Measurements from ENCODE around the gene PABPC1L2B.
"Not testable (repeated sequence)": the region's sequence is repeated elsewhere in the genome, so short reads cannot be mapped to it uniquely, and the experiment has no call there.

The PABPC1L2B gene

DNA sequence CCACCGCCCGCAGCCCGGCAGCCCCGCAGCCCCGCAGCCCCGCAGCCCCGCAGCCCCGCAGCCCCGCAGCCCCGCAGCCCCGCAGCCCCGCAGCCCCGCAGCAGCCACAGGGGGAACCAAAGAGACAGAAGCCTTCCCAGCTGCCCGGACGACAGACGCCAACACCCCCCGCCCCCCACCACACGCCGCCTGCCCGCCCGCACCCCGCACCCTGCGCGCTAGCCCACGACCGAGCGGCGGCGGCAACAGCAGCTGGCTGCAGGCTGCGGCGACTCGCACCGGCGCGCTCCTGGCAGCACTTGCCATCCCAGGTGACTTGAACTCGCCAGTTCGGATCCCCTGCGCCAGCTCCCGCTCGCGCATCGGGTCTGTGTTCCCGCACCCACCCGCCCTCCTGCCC lies at the start of gene PABPC1L2B:
Gene PABPC1L2B, plus strand, starts transcription at position 207 of the 400 bp plus-strand sequence. CDS start 704 bp downstream, outside the sequence.
- not testable (repeated sequence) for DNase-seq (ENCODE audit: low read depth in 2 of 2)

DNA sequence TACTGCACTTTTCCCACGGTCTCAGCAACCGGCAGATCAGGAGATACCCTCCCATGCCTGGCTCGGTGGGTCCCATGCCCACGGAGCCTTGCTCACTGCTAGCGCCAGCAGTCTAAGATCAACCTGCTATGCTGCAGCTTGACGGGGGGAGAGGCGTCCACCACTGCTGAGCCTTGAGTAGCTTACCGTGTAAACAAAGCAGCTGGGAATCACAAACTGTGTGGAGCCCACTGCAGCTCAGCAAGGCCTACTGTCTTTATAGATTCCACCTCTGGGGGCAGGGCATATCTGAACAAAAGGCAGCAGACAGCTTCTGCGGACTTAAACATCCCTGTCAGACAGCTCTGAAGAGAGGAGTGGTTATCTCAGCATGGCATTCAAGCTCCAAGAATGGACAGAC lies 42.8 kb upstream of the PABPC1L2B start:
- DNase-seq (ENCODE audit: low read depth in 2 of 2): not testable (repeated sequence)

- DNase-seq (ENCODE audit: low read depth in 2 of 2): not testable (repeated sequence)
Measured at GRCh38 chrX:72971859-72972258, 30.9 kb upstream of the PABPC1L2B start.

GRCh38 chrX:72974885-72975284 lies 27.9 kb upstream of the PABPC1L2B start:
- DNase-seq (ENCODE audit: low read depth in 2 of 2): not testable (repeated sequence)

DNA sequence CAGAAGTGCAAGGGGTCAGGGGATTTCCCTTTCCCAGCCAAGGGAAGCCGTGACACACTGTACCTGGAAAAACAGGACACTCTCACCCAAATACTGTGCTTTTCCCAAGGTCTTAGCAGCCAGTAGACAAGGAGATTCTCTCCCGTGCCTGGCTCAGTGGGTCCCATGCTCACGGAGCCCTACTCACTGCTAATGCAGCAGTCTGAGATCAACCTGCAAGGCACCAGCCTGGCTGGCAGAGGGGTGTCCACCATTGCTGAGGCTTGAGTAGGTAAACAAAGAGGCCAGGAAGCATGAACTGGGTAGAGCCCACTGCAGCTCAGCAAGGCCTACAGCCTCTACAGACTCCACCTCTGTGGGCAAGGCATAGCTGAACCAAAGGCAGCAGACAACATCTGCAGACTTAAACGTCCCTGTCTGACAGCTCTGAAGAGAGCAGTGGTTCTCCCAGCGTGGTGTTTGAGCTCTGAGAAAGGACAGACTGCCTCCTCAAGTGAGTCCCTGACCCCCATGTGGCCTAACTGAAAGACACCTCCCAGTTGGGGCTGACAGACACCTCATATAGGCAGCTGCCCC lies 21.8 kb upstream of the PABPC1L2B start:
- DNase-seq (ENCODE audit: low read depth in 2 of 2): not testable (repeated sequence)

DNA sequence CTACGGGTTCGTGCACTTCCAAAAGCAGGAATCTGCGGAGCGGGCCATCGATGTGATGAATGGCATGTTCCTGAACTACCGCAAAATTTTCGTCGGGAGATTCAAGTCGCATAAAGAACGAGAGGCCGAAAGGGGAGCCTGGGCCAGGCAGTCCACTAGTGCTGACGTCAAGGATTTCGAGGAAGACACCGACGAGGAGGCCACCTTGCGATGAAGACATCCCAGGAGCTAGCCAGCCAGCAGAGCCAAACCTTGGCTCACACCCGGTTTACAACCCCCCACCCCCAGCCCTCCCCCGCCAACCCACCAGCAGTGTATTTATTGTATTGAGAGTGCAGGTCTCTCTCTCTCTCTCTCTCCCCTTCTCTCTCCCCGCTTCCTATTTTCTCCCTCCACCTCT lies 1.3 kb downstream of the PABPC1L2B start:
- DNase-seq (ENCODE audit: low read depth in 2 of 2): not testable (repeated sequence)

GRCh38 chrX:73021361-73022092 lies 18.8 kb downstream of the PABPC1L2B start:
- DNase-seq (ENCODE audit: low read depth in 2 of 2): no peak

DNA sequence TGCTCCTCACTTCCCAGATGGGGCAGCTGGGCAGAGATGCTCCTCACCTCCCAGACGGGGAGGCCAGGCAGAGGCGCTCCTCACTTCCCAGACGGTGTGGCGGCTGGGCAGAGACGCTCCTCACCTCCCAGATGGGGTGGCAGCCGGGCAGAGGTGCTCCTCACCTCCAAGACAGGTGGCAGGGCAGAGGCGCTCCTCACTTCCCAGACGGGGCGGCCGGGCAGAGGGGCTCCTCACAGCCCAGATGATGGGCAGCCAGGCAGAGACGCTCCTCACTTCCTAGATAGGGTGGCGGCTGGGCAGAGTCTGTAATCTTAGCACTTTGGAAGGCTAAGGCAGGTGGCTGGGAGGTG lies 19.3 kb downstream of the PABPC1L2B start:
- not testable (repeated sequence) for DNase-seq (ENCODE audit: low read depth in 2 of 2)

DNA sequence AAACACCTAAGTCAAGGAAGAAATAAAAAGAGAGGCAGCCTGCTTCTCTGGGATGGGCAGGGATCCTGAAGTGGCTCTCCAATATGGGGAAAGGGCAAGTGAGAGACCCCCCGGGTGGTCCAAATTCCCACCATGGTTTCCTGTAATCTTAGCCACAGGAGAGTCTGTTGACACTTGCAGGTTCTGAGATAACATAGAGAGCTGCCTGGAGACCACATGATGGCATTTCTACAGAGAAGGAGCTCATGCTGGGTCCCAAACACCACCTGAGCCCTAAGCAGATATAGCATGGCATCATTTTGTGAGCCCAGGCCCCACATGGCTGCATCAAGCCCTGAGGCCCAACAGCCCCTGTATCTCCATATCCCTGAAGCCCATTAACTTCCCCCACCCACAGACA lies 26.1 kb downstream of the PABPC1L2B start:
- no peak for DNase-seq (ENCODE audit: low read depth in 2 of 2)
